ENCODE results near the gene GPR171. TPM values are rescaled to one million over a fixed set of nuclear protein-coding genes. Genes with fewer than 3 reads are reported as not detected.

GPR171 gene
- total RNA-seq, 2 experiments from 2014 or later = not detected

DNA sequence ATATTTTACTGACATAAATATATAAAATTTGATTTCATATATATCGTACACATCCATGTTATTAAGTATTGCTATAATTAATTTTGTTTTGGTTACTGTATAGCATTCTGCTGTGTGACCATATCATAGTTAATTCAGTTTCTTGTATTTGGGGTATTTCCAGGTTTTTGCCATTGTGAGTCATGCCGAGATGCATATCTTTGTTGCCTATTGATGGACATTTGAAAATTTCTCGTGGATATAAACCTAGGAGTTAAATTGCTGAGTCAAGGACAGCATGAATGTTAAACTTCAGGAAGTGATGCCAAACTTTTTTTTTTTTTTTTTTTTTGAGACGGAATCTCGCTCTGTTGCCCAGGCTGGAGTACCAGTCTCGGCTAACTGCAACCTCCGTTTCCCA lies 33.7 kb upstream of the GPR171 start:
- Histone ChIP-seq H3K27ac (ENCODE audit: low read depth, low read length, poor library complexity, severe bottlenecking) (no peak overlapping the region), H3K9me3 (ENCODE audit: low read length) (no peaks in the 10 kb centered on the region), H3K9me2 (ENCODE audit: insufficient read depth, low read length) (no peaks in the 10 kb centered on the region), H3K4me2 (ENCODE audit: low read length) (no peak overlapping the region), H3K4me1 (ENCODE audit: insufficient read depth, low read length, poor library complexity, severe bottlenecking) (no peaks in the 10 kb centered on the region), H3K4me3 (ENCODE audit: low read depth, low read length, poor library complexity, severe bottlenecking) (no peak overlapping the region), H2AFZ (ENCODE audit: low read length) (no peak overlapping the region), H3K79me2 (ENCODE audit: insufficient read depth, low read depth, low read length) (no peaks in the 10 kb centered on the region), H3K36me3 (ENCODE audit: insufficient read depth, low read length) (no peaks in the 10 kb centered on the region), H4K20me1 (ENCODE audit: insufficient read depth, low read length) (no peaks in the 10 kb centered on the region)
- DNase-seq (ENCODE audit: low spot score) = no peak
- TF ChIP-seq, protein P1, sequence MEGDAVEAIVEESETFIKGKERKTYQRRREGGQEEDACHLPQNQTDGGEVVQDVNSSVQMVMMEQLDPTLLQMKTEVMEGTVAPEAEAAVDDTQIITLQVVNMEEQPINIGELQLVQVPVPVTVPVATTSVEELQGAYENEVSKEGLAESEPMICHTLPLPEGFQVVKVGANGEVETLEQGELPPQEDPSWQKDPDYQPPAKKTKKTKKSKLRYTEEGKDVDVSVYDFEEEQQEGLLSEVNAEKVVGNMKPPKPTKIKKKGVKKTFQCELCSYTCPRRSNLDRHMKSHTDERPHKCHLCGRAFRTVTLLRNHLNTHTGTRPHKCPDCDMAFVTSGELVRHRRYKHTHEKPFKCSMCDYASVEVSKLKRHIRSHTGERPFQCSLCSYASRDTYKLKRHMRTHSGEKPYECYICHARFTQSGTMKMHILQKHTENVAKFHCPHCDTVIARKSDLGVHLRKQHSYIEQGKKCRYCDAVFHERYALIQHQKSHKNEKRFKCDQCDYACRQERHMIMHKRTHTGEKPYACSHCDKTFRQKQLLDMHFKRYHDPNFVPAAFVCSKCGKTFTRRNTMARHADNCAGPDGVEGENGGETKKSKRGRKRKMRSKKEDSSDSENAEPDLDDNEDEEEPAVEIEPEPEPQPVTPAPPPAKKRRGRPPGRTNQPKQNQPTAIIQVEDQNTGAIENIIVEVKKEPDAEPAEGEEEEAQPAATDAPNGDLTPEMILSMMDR (conservative IDR thresholded peaks at IDR 0.05; ENCODE audit: low read length) = no peak
- TF ChIP-seq EZH2phosphoT487 (IDR thresholded peaks at IDR 0.05; ENCODE audit: borderline replicate concordance, low read depth, low read length) = no peak
- intact Hi-C loops (cut with micrococcal nuclease; ENCODE audit: unreplicated experiment) = no loop called here
- POLR2A ChIA-PET = interaction anchor here (0.7 kb wide), 3 partner anchors 8 to 1226 kb away, joined by 5 to 6 read pairs (median 6); no protein-coding TSS in a partner anchor
- BruUV-seq (replicated peaks) = no TSS peak
- CTCF ChIA-PET (ENCODE audit: unreplicated experiment) = no interaction called here

DNA sequence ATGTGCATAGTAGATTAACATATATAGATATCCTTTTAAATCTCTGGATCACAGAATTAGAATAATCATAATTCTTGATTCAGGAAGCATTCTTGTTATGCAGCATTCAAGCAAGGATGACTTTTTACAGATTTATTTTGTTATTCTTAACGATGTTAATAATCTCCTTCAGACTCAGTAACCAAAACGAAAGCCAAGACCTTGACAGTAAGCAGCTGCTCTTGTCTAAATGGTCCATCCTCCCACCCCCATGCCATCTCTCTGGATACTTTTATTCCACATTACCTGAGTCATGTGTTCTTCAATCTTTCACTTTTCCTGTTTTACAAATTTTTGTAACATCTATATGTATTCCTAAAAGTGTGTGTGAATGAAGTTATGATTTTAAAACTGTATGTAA lies 33.3 kb upstream of the GPR171 start:
- Histone ChIP-seq H3K4me1 (ENCODE audit: insufficient read depth, low read length, poor library complexity, severe bottlenecking) (no peaks in the 10 kb centered on the region), H3K4me3 (ENCODE audit: low read depth, low read length, poor library complexity, severe bottlenecking) (no peak overlapping the region), H3K9me3 (ENCODE audit: low read length) (no peaks in the 10 kb centered on the region), H4K20me1 (ENCODE audit: insufficient read depth, low read length) (no peaks in the 10 kb centered on the region), H3K4me2 (ENCODE audit: low read length) (no peak overlapping the region), H3K36me3 (ENCODE audit: insufficient read depth, low read length) (no peaks in the 10 kb centered on the region), H3K27ac (ENCODE audit: low read depth, low read length, poor library complexity, severe bottlenecking) (no peak overlapping the region), H2AFZ (ENCODE audit: low read length) (no peak overlapping the region), H3K9me2 (ENCODE audit: insufficient read depth, low read length) (no peaks in the 10 kb centered on the region), H3K79me2 (ENCODE audit: insufficient read depth, low read depth, low read length) (no peaks in the 10 kb centered on the region)
- DNase-seq (ENCODE audit: low spot score) = no peak
- ChIA-PET POLR2A (interaction anchor here (0.8 to 1.2 kb wide), 2 partner anchors 18 to 51 kb away, joined by 3 to 4 read pairs; no protein-coding TSS in a partner anchor), CTCF (ENCODE audit: unreplicated experiment) (no interaction called here)
- BruUV-seq (replicated peaks) = no TSS peak
- TF ChIP-seq, protein P1 (conservative IDR thresholded peaks at IDR 0.05; ENCODE audit: low read length) = no peak
- TF ChIP-seq EZH2phosphoT487 (IDR thresholded peaks at IDR 0.05; ENCODE audit: borderline replicate concordance, low read depth, low read length) = no peak
- intact Hi-C loops (cut with micrococcal nuclease; ENCODE audit: unreplicated experiment) = no loop called here

DNA sequence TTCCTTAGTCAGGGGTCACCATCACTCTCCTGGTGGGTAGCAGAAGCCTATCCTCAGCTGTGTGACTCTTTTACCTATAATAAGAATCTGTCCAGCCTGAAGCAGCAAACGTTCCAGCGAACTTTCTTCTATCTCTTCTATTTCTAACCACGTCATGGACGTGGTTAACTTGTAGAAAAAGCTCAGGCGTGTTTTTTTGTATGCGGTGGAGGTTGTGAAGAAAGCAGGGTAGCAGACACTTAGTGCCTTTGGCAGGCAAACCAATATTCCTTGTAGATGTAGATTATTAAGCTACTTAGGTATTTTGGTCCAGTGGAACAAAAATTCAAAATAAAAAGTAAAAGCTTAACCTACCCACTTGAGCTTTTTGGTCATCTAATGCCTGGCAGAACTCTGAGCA lies 31.8 kb upstream of the GPR171 start:
- Histone ChIP-seq H3K4me3 (ENCODE audit: low read depth, low read length, poor library complexity, severe bottlenecking) (no peak overlapping the region), H3K9me2 (ENCODE audit: insufficient read depth, low read length) (no peaks in the 10 kb centered on the region), H4K20me1 (ENCODE audit: insufficient read depth, low read length) (no peaks in the 10 kb centered on the region), H3K79me2 (ENCODE audit: insufficient read depth, low read depth, low read length) (no peaks in the 10 kb centered on the region), H3K4me2 (ENCODE audit: low read length) (no peak overlapping the region), H2AFZ (ENCODE audit: low read length) (no peak overlapping the region), H3K4me1 (ENCODE audit: insufficient read depth, low read length, poor library complexity, severe bottlenecking) (peaks cover 8% of the 10 kb centered on the region), H3K9me3 (ENCODE audit: low read length) (no peaks in the 10 kb centered on the region), H3K27ac (ENCODE audit: low read depth, low read length, poor library complexity, severe bottlenecking) (no peak overlapping the region), H3K36me3 (ENCODE audit: insufficient read depth, low read length) (no peaks in the 10 kb centered on the region)
- POLR2A ChIA-PET = interaction anchor here (0.8 to 1.3 kb wide), 3 partner anchors 14 to 92 kb away, joined by 3 to 5 read pairs (median 3); no protein-coding TSS in a partner anchor
- CTCF ChIA-PET (ENCODE audit: unreplicated experiment) = no interaction called here
- intact Hi-C loops (cut with micrococcal nuclease; ENCODE audit: unreplicated experiment) = no loop called here
- TF ChIP-seq EZH2phosphoT487 (IDR thresholded peaks at IDR 0.05; ENCODE audit: borderline replicate concordance, low read depth, low read length) = no peak
- TF ChIP-seq, protein P1 (conservative IDR thresholded peaks at IDR 0.05; ENCODE audit: low read length) = no peak
- DNase-seq (ENCODE audit: low spot score) = no peak
- BruUV-seq (replicated peaks) = no TSS peak

Measured in OCI-LY7 (cell line).